ENCODE data around the gene ARID4B. TPM values are rescaled to one million over a fixed set of nuclear protein-coding genes. Genes with fewer than 3 reads are reported as not detected.
"Not testable (repeated sequence)": the region's sequence is repeated elsewhere in the genome, so short reads cannot be mapped to it uniquely, and the experiment has no call there.

ARID4B gene
- total RNA-seq, 2 experiments from 2014 or later = 28.7 to 44.9 TPM

DNA sequence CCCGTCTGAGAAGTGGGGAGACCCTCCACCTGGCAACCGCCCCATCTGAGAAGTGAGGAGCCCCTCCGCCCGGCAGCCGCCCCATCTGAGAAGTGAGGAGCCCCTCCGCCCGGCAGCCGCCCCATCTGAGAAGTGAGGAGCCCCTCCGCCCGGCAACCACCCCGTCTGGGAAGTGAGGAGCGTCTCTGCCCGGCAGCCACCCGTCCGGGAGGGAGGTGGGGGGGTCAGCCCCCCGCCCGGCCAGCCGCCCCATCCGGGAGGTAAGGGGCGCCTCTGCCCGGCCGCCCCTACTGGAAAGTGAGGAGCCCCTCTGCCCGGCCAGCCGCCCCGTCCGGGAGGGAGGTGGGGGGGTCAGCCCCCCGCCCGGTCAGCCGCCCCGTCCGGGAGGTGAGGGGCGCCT is 18.8 kb downstream of the ARID4B start:
- H3K4me3 ChIP-seq (ENCODE audit: low read depth, low read length, poor library complexity, severe bottlenecking); POLR2A ChIA-PET; H3K9me3 ChIP-seq (ENCODE audit: low read length); H3K4me1 ChIP-seq (ENCODE audit: insufficient read depth, low read length, poor library complexity, severe bottlenecking); intact Hi-C loops (cut with micrococcal nuclease; ENCODE audit: unreplicated experiment); H4K20me1 ChIP-seq (ENCODE audit: insufficient read depth, low read length); BruUV-seq (replicated peaks); H3K9me2 ChIP-seq (ENCODE audit: insufficient read depth, low read length); H3K4me2 ChIP-seq (ENCODE audit: low read length); DNase-seq (ENCODE audit: low spot score); H2AFZ ChIP-seq (ENCODE audit: low read length); H3K27ac ChIP-seq (ENCODE audit: low read depth, low read length, poor library complexity, severe bottlenecking); CTCF ChIA-PET (ENCODE audit: unreplicated experiment): not testable (repeated sequence)
- peaks cover 65% of the 10 kb centered on the region for H3K36me3 ChIP-seq (ENCODE audit: insufficient read depth, low read length)
- H3K79me2 ChIP-seq (ENCODE audit: insufficient read depth, low read depth, low read length) = peaks cover 81% of the 10 kb centered on the region

GRCh38 chr1:235307158-235308124 is 20.5 kb downstream of the ARID4B start:
- Histone ChIP-seq H2AFZ (ENCODE audit: low read length) (no peak overlapping the region), H3K79me2 (ENCODE audit: insufficient read depth, low read depth, low read length) (peaks cover 81% of the 10 kb centered on the region), H3K9me2 (ENCODE audit: insufficient read depth, low read length) (no peaks in the 10 kb centered on the region), H3K4me2 (ENCODE audit: low read length) (no peak overlapping the region), H3K36me3 (ENCODE audit: insufficient read depth, low read length) (peaks cover 60% of the 10 kb centered on the region), H3K4me3 (ENCODE audit: low read depth, low read length, poor library complexity, severe bottlenecking) (no peak overlapping the region), H3K4me1 (ENCODE audit: insufficient read depth, low read length, poor library complexity, severe bottlenecking) (peaks cover 6% of the 10 kb centered on the region), H3K27ac (ENCODE audit: low read depth, low read length, poor library complexity, severe bottlenecking) (no peak overlapping the region), H3K9me3 (ENCODE audit: low read length) (peaks cover 6% of the 10 kb centered on the region; the same call in 1 of the 2 replicates), H4K20me1 (ENCODE audit: insufficient read depth, low read length) (no peaks in the 10 kb centered on the region)
- no TSS peak for BruUV-seq (replicated peaks)
- ChIA-PET POLR2A (interaction anchor here (0.7 to 1.5 kb wide), 8 partner anchors 8 to 1107 kb away, joined by 3 to 6 read pairs (median 4); no protein-coding TSS in a partner anchor), CTCF (ENCODE audit: unreplicated experiment) (interaction anchor here (0.5 kb wide), 1 partner anchor 116 kb away, joined by 3 read pairs; no protein-coding TSS in a partner anchor)
- no peak for DNase-seq (ENCODE audit: low spot score)
- no peak for TF ChIP-seq EZH2phosphoT487 (IDR thresholded peaks at IDR 0.05; ENCODE audit: borderline replicate concordance, low read depth, low read length)
- TF ChIP-seq, protein P1, sequence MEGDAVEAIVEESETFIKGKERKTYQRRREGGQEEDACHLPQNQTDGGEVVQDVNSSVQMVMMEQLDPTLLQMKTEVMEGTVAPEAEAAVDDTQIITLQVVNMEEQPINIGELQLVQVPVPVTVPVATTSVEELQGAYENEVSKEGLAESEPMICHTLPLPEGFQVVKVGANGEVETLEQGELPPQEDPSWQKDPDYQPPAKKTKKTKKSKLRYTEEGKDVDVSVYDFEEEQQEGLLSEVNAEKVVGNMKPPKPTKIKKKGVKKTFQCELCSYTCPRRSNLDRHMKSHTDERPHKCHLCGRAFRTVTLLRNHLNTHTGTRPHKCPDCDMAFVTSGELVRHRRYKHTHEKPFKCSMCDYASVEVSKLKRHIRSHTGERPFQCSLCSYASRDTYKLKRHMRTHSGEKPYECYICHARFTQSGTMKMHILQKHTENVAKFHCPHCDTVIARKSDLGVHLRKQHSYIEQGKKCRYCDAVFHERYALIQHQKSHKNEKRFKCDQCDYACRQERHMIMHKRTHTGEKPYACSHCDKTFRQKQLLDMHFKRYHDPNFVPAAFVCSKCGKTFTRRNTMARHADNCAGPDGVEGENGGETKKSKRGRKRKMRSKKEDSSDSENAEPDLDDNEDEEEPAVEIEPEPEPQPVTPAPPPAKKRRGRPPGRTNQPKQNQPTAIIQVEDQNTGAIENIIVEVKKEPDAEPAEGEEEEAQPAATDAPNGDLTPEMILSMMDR (conservative IDR thresholded peaks at IDR 0.05; ENCODE audit: low read length) = no peak
- intact Hi-C loops (cut with micrococcal nuclease; ENCODE audit: unreplicated experiment) = no loop called here

DNA sequence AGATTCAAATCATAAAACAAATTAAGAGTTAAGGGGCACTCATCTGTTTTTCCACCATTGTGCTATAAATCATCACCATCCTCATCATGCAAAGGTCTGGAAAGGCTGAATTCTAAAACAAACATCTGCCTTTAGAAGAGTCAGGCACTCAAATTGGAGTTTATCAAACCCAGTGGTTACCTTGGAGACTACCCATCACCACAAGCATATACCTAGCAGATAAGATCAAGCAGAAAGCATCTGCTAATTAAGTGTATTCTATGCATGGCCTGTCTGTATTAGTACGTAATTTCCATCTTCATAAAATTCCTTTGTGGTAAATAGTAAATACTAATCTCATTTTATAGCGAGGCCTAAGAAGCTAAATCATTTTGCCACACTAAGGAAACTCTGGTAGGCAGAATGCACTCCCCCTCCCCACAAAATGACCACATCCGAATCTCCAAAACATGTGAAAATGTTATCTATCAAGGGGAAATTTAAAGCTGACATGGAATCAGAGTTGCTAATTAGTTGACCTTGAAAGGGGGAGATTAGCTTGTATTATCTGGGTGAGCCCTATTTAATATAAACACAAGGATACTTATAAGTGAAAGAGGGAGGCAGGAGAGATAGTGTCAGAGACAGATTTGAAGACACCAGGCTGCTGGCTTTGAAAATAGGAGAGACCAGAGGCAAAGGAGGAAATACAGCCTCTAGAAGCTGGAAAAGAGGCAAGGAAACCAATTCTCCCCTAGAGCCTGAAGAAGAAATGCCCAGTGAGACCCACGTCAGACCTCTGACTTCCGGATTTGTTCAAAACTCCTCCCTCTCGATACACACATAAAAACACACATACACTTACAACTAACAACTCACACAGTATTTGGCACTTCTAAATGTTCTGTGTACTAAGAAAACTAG is 23.2 kb downstream of the ARID4B start:
- H4K20me1 ChIP-seq (ENCODE audit: insufficient read depth, low read length) = no peaks in the 10 kb centered on the region
- TF ChIP-seq, protein P1 (conservative IDR thresholded peaks at IDR 0.05; ENCODE audit: low read length) = no peak
- TF ChIP-seq EZH2phosphoT487 (IDR thresholded peaks at IDR 0.05; ENCODE audit: borderline replicate concordance, low read depth, low read length) = no peak

More for the DNA sequence above, 23.2 kb downstream of the ARID4B start:
- H3K4me3 ChIP-seq (ENCODE audit: low read depth, low read length, poor library complexity, severe bottlenecking) = no peak overlapping the region
- H3K4me1 ChIP-seq (ENCODE audit: insufficient read depth, low read length, poor library complexity, severe bottlenecking) = peaks cover 6% of the 10 kb centered on the region
- CTCF ChIA-PET (ENCODE audit: unreplicated experiment) = no interaction called here
- no TSS peak for BruUV-seq (replicated peaks)
- peaks cover 36% of the 10 kb centered on the region for H3K36me3 ChIP-seq (ENCODE audit: insufficient read depth, low read length)
- POLR2A ChIA-PET = interaction anchor here (1.0 to 1.1 kb wide), 5 partner anchors 9 to 28 kb away, joined by 3 to 5 read pairs (median 3); no protein-coding TSS in a partner anchor
- peaks cover 6% of the 10 kb centered on the region; the same call in 1 of the 2 replicates for H3K9me3 ChIP-seq (ENCODE audit: low read length)
- no peaks in the 10 kb centered on the region for H3K9me2 ChIP-seq (ENCODE audit: insufficient read depth, low read length)
- no peak overlapping the region for H3K4me2 ChIP-seq (ENCODE audit: low read length)
- H3K27ac ChIP-seq (ENCODE audit: low read depth, low read length, poor library complexity, severe bottlenecking) = no peak overlapping the region
- H3K79me2 ChIP-seq (ENCODE audit: insufficient read depth, low read depth, low read length) = peaks cover 73% of the 10 kb centered on the region
- intact Hi-C loops (cut with micrococcal nuclease; ENCODE audit: unreplicated experiment) = no loop called here
- no peak overlapping the region for H2AFZ ChIP-seq (ENCODE audit: low read length)
- no peak for DNase-seq (ENCODE audit: low spot score)
